Fibroblast of pulmonary artery (primary cell): ENCODE data around the gene UFD1.

Source experiments
- DNase-seq: peaks from one replicate; pipeline ENCODE4 v3.0.0-alpha.2; 2010; ENCODE audit warnings: low read depth
- H3K4me3 ChIP-seq: replicated peaks from 2 replicates; pipeline ENCODE4 v1.5.1; 2011; ENCODE audit warnings: low read depth, mild to moderate bottlenecking, control low read depth, low read length, moderate library complexity
- CTCF ChIP-seq: IDR thresholded peaks from 2 replicates; pipeline ENCODE4 v1.5.1; 2011; ENCODE audit warnings: mild to moderate bottlenecking, control low read depth, low read length, inconsistent platforms; ENCODE audit errors: missing control alignments

Gene UFD1

GRCh38 chr22:19457828-19458428, 21.1 kb downstream of the UFD1 start:
- no peak for DNase-seq
- no peak for TF ChIP-seq CTCF
- H3K4me3 ChIP-seq: no peak overlapping the region

GRCh38 chr22:19456541-19456940, 22.5 kb downstream of the UFD1 start:
- TF ChIP-seq CTCF: no peak
- no peak for DNase-seq
- no peak overlapping the region for H3K4me3 ChIP-seq

GRCh38 chr22:19455585-19456370, 23.2 kb downstream of the UFD1 start:
- no peak overlapping the region for H3K4me3 ChIP-seq
- no peak for TF ChIP-seq CTCF
- DNase-seq: no peak

- no peak overlapping the region for H3K4me3 ChIP-seq
- no peak for DNase-seq
- TF ChIP-seq CTCF: no peak
Observed at GRCh38 chr22:19455033-19455432, 24.0 kb downstream of the UFD1 start.

GRCh38 chr22:19454156-19454555, 24.8 kb downstream of the UFD1 start:
- H3K4me3 ChIP-seq: no peak overlapping the region
- no peak for DNase-seq
- no peak for TF ChIP-seq CTCF

GRCh38 chr22:19453718-19454117, 25.3 kb downstream of the UFD1 start:
- TF ChIP-seq CTCF: no peak
- no peak overlapping the region for H3K4me3 ChIP-seq
- no peak for DNase-seq

GRCh38 chr22:19451570-19451969, 27.4 kb downstream of the UFD1 start:
- DNase-seq: no peak
- TF ChIP-seq CTCF: no peak
- H3K4me3 ChIP-seq: no peak overlapping the region
